Type B pancreatic cell (in vitro differentiated cells): Measurements from ENCODE around the gene ALK. TPM values are rescaled to one million over a fixed set of nuclear protein-coding genes. Genes with fewer than 3 reads are reported as not detected.

ENCODE experiments used
- DNase-seq: peaks from one replicate; pipeline ENCODE4 v3.0.0; 2021; ENCODE audit warnings: mixed read lengths; ENCODE audit not compliant: unreplicated experiment; ENCODE audit errors: extremely low spot score
- H3K27ac Mint-ChIP-seq: 2 replicates; pipeline ENCODE4 v1.8.0; 2021; ENCODE audit warnings: mild to moderate bottlenecking, mixed read lengths
- H3K27me3 Mint-ChIP-seq: 2 replicates; pipeline ENCODE4 v1.8.0; 2021; ENCODE audit warnings: mixed read lengths
- H3K36me3 Mint-ChIP-seq: 2 replicates; pipeline ENCODE4 v1.8.0; 2021; ENCODE audit warnings: mixed read lengths
- H3K4me1 Mint-ChIP-seq: one replicate; pipeline ENCODE4 v1.8.0; 2021; ENCODE audit warnings: mixed read lengths; ENCODE audit not compliant: unreplicated experiment
- H3K4me3 Mint-ChIP-seq: 2 replicates; pipeline ENCODE4 v1.8.0; 2021; ENCODE audit warnings: mild to moderate bottlenecking, mixed read lengths
- H3K9me3 Mint-ChIP-seq: 2 replicates; pipeline ENCODE4 v1.8.0; 2021; ENCODE audit warnings: mixed read lengths
- CTCF ChIP-seq: fragments of 200-600 bp; sonication (generic); conservative IDR thresholded peaks from 2 replicates; pipeline ENCODE4 v1.5.0; 2021; ENCODE audit warnings: antibody characterized with exemption, mild to moderate bottlenecking
- total RNA-seq: library from RNA; stranded (reverse); gene quantifications from 2 replicates; pipeline ENCODE4 v1.2.1, GENCODE V29; 2021; ENCODE audit warnings: low replicate concordance

Gene ALK
- total RNA-seq, 1 donor from 2014 or later: 7.7 TPM

- no peaks in the 10 kb centered on the region for H3K9me3 Mint-ChIP-seq
- H3K4me3 Mint-ChIP-seq: no peak overlapping the region
- no peak for TF ChIP-seq CTCF
- H3K36me3 Mint-ChIP-seq: no peaks in the 10 kb centered on the region
- H3K27me3 Mint-ChIP-seq: peaks cover 3% of the 10 kb centered on the region
- DNase-seq: no peak
- no peaks in the 10 kb centered on the region for H3K4me1 Mint-ChIP-seq
- no peak overlapping the region for H3K27ac Mint-ChIP-seq
Observed at GRCh38 chr2:29864988-29865387, 56.4 kb downstream of the ALK start.

- no peak overlapping the region for H3K4me3 Mint-ChIP-seq
- no peak overlapping the region for H3K27ac Mint-ChIP-seq
- TF ChIP-seq CTCF: no peak
- H3K4me1 Mint-ChIP-seq: no peaks in the 10 kb centered on the region
- peaks cover 7% of the 10 kb centered on the region for H3K9me3 Mint-ChIP-seq
- H3K36me3 Mint-ChIP-seq: no peaks in the 10 kb centered on the region
- no peak for DNase-seq
- H3K27me3 Mint-ChIP-seq: peaks cover 9% of the 10 kb centered on the region
Observed at GRCh38 chr2:29855924-29856639, 65.3 kb downstream of the ALK start.

- H3K27ac Mint-ChIP-seq: no peak overlapping the region
- no peaks in the 10 kb centered on the region for H3K9me3 Mint-ChIP-seq
- H3K27me3 Mint-ChIP-seq: peaks cover 6% of the 10 kb centered on the region
- no peaks in the 10 kb centered on the region for H3K4me1 Mint-ChIP-seq
- H3K36me3 Mint-ChIP-seq: peaks cover 5% of the 10 kb centered on the region
- TF ChIP-seq CTCF: no peak
- no peak for DNase-seq
- no peak overlapping the region for H3K4me3 Mint-ChIP-seq
Observed at GRCh38 chr2:29850794-29851193, 70.6 kb downstream of the ALK start.

GRCh38 chr2:29848566-29849310 is 72.6 kb downstream of the ALK start:
- H3K27me3 Mint-ChIP-seq: peaks cover 6% of the 10 kb centered on the region

GRCh38 chr2:29847886-29848285 is 73.5 kb downstream of the ALK start:
- H3K9me3 Mint-ChIP-seq: no peaks in the 10 kb centered on the region

More at GRCh38 chr2:29848566-29849310, 72.6 kb downstream of the ALK start:
- no peak for DNase-seq
- H3K27ac Mint-ChIP-seq: no peak overlapping the region
- peaks cover 5% of the 10 kb centered on the region for H3K36me3 Mint-ChIP-seq
- no peaks in the 10 kb centered on the region for H3K4me1 Mint-ChIP-seq
- H3K9me3 Mint-ChIP-seq: no peaks in the 10 kb centered on the region
- no peak overlapping the region for H3K4me3 Mint-ChIP-seq
- no peak for TF ChIP-seq CTCF

More at GRCh38 chr2:29847886-29848285, 73.5 kb downstream of the ALK start:
- Mint-ChIP-seq H3K27ac (no peak overlapping the region), H3K4me3 (no peak overlapping the region), H3K27me3 (peaks cover 10% of the 10 kb centered on the region), H3K4me1 (no peaks in the 10 kb centered on the region), H3K36me3 (peaks cover 5% of the 10 kb centered on the region)
- no peak for DNase-seq
- no peak for TF ChIP-seq CTCF
